Common myeloid progenitor, CD34-positive (primary cell): ENCODE measurements around the gene MCM3AP.

Experiments used
- CTCF ChIA-PET: fragments of 350-600 bp; sonication (Branson Sonifier 250); formaldehyde crosslinking; loops from one replicate; lab custom pipeline; 2021; ENCODE audit warnings: antibody characterized with exemption; lab: Charles Lee
- POLR2A ChIA-PET: fragments of 350-600 bp; sonication (Branson Sonifier 250); formaldehyde crosslinking; loops from one replicate; lab custom pipeline; 2021; ENCODE audit warnings: antibody characterized with exemption; lab: Charles Lee
- DNase-seq, 3 donors: peaks; one replicate each; pipeline versions ENCODE4 v3.0.0 to v3.0.0-alpha.2; 2013
- H3K27ac ChIP-seq, 2 experiments: 1 replicate in 1 of 2; 2 replicates in 1 of 2; pipeline ENCODE4 v1.7.0; 2013; ENCODE audit warnings: inconsistent platforms in 2 of 2, low read length in 2 of 2, mild to moderate bottlenecking in 2 of 2, low read depth in 1 of 2, moderate library complexity in 1 of 2; ENCODE audit not compliant: severe bottlenecking in 2 of 2, insufficient read depth in 1 of 2, poor library complexity in 1 of 2
- H3K27me3 ChIP-seq, 5 experiments: replicated peaks in 2 of 5; 1 replicate in 3 of 5; 2 replicates in 2 of 5; pipeline versions ENCODE4 v1.6.1 to v1.7.0; 2013; ENCODE audit warnings: low read length in 4 of 5, mild to moderate bottlenecking in 2 of 5, moderate library complexity in 2 of 5, inconsistent platforms in 1 of 5; ENCODE audit not compliant: insufficient read depth in 5 of 5, control insufficient read depth in 4 of 5
- H3K36me3 ChIP-seq, 4 experiments: 1 replicate in 2 of 4; 2 replicates in 2 of 4; pipeline versions ENCODE4 v1.6.1 to v1.7.0; 2013; ENCODE audit warnings: low read length in 3 of 4, control low read depth in 1 of 4, mild to moderate bottlenecking in 1 of 4; ENCODE audit not compliant: control insufficient read depth in 4 of 4, insufficient read depth in 4 of 4
- H3K4me1 ChIP-seq, 4 experiments: 1 replicate in 3 of 4; 2 replicates in 1 of 4; pipeline versions ENCODE4 v1.6.1 to v1.7.1; 2013; ENCODE audit warnings: low read length in 3 of 4, mild to moderate bottlenecking in 3 of 4, control low read depth in 1 of 4, inconsistent platforms in 1 of 4, moderate library complexity in 1 of 4; ENCODE audit not compliant: control insufficient read depth in 4 of 4, insufficient read depth in 4 of 4; ENCODE audit errors: control extremely low read depth in 1 of 4
- H3K4me3 ChIP-seq, 7 experiments: 1 replicate in 4 of 7; 2 replicates in 3 of 7; pipeline versions ENCODE4 v1.5.1 to v1.7.0; 2013; ENCODE audit warnings: mild to moderate bottlenecking in 7 of 7, low read length in 6 of 7, moderate library complexity in 6 of 7, inconsistent platforms in 2 of 7, low read depth in 2 of 7, control low read depth in 1 of 7; ENCODE audit not compliant: insufficient read depth in 4 of 7, control insufficient read depth in 1 of 7; ENCODE audit errors: extremely low read depth in 1 of 7
- H3K9me3 ChIP-seq, 5 experiments: 1 replicate in 4 of 5; 2 replicates in 1 of 5; pipeline versions ENCODE4 v1.6.1 to v1.7.1; 2013; ENCODE audit warnings: low read length in 4 of 5, mild to moderate bottlenecking in 2 of 5, inconsistent platforms in 1 of 5, low read depth in 1 of 5, moderate library complexity in 1 of 5; ENCODE audit not compliant: control insufficient read depth in 4 of 5, insufficient read depth in 2 of 5; ENCODE audit errors: control extremely low read depth in 1 of 5
- WGBS: methylation state at CpG from one replicate; pipeline ENCODE4 v1.1.5; 2013; ENCODE audit not compliant: insufficient coverage; 5-methylcytosine and 5-hydroxymethylcytosine counted together

The MCM3AP gene

GRCh38 chr21:46320331-46320801 is 35.0 kb upstream of the MCM3AP start:
- 6% methylated on average over 2 of the region's 4 CpGs for WGBS
- peak; percentile 95 to 99 (median 98) for DNase-seq

DNA sequence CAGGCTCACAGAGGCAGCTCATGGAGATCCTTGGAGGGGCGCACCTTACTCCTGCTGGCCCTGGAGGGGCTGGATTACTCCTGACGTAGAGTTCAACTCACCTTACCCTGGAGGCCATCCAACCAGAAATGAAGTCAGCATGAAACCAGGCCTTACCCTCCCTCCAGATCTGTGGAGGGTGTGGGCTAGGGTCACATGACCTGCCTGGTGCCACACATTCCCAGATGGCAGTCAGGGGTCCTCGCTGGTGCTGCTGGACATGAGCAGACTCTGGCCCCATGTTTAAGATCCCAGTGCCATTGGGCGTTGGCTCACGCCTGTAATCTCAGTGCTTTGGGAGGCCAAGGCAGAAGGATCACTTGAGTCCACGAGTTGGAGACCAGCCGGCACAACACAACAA is 33.8 kb upstream of the MCM3AP start:
- CTCF ChIA-PET: interaction anchor here (0.9 to 1.4 kb wide), 2 partner anchors 8 to 19 kb away, joined by 3 to 4 read pairs; no protein-coding TSS in a partner anchor
- Histone ChIP-seq H3K4me1 (peaks cover 12 to 48% (median 46%) of the 10 kb centered on the region in 4 experiments), H3K9me3 (no peaks in the 10 kb centered on the region), H3K4me3 (no peak overlapping the region), H3K36me3 (peaks cover 0 to 51% (median 18%) of the 10 kb centered on the region in 4 experiments), H3K27ac (peak overlapping the region in 1 of 2 experiments; percentile 64), H3K27me3 (no peaks in the 10 kb centered on the region)
- no peak for DNase-seq
- POLR2A ChIA-PET: interaction anchor here (1.4 kb wide), 1 partner anchor 34 kb away, joined by 4 read pairs; the partner anchor contains the start of gene MCM3AP
- WGBS: 88% methylated on average over 5 of the region's 7 CpGs

More at GRCh38 chr21:46320331-46320801, 35.0 kb upstream of the MCM3AP start:
- CTCF ChIA-PET: interaction anchor here (0.9 to 1.4 kb wide), 2 partner anchors 9 to 20 kb away, joined by 3 to 4 read pairs; no protein-coding TSS in a partner anchor
- Histone ChIP-seq H3K27ac (peak overlapping the region; percentile 59 to 84), H3K4me1 (peaks cover 13 to 52% (median 47%) of the 10 kb centered on the region in 4 experiments), H3K4me3 (peak overlapping the region in 4 of 7 experiments; percentile 15 to 97 (median 64)), H3K9me3 (no peaks in the 10 kb centered on the region), H3K27me3 (no peaks in the 10 kb centered on the region), H3K36me3 (peaks cover 0 to 39% (median 13%) of the 10 kb centered on the region in 4 experiments)
- POLR2A ChIA-PET: interaction anchor here (1.1 to 1.4 kb wide), 2 partner anchors 13 to 35 kb away, joined by 3 to 4 read pairs; partner anchors contain the start of gene MCM3AP

- CTCF ChIA-PET: no interaction called here
- H3K9me3 ChIP-seq: no peaks in the 10 kb centered on the region
- peak overlapping the region in 1 of 2 experiments; percentile 45 for H3K27ac ChIP-seq
- WGBS: 74% methylated on average over 2 of the region's 4 CpGs
- peaks cover 1 to 56% (median 22%) of the 10 kb centered on the region in 4 experiments for H3K36me3 ChIP-seq
- peaks cover 12 to 48% (median 45%) of the 10 kb centered on the region in 4 experiments for H3K4me1 ChIP-seq
- POLR2A ChIA-PET: no interaction called here
- H3K27me3 ChIP-seq: no peaks in the 10 kb centered on the region
- DNase-seq: no peak
- H3K4me3 ChIP-seq: no peak overlapping the region
These were observed 33.0 kb upstream of the MCM3AP start for GRCh38 chr21:46318464-46318845.

DNA sequence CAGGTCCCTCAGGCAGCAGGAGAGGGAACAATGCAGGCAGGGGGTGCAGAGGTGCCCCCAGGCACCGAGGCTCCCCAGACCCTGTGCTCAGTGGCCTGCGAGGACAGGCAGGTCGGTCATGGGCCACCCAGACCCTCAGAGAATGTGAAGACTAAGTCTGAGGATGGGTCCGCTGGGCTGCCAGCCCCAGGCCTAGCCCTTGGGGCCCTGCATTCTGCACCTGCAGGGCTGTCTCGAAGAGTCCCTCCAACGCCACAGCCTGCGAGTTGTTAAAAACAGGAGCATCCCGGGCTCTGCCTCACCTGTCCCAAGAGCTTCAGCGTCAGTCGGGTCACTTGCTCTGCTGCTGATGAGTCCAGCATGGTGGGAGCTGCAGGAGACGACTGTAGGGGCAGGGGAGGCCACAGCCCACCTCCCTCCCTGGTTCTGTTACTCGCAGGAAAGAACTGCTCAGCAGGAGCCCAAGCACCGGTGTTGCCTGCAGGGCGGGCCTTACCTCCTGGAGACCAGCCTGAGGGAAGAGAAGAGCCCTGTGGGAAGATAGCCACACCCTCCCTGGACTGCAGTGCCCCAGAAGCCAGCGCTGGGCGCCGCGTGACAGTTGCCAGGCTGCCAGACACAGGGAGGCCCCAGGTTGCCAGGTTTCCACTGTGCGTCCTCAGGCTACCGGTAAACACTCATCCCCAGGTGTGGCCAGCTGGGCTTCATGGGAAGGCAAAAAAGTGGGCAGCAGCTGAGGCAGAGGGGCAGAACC is 32.5 kb upstream of the MCM3AP start:
- ChIA-PET POLR2A (no interaction called here), CTCF (interaction anchor here (1.8 kb wide), 1 partner anchor 33 kb away, joined by 6 read pairs; the partner anchor contains the start of genes MCM3AP and YBEY)
- Histone ChIP-seq H3K9me3 (no peaks in the 10 kb centered on the region), H3K36me3 (peaks cover 4 to 62% (median 26%) of the 10 kb centered on the region in 4 experiments), H3K4me1 (peaks cover 12 to 45% (median 41%) of the 10 kb centered on the region in 4 experiments), H3K27me3 (no peaks in the 10 kb centered on the region), H3K27ac (peak overlapping the region in 1 of 2 experiments; percentile 45), H3K4me3 (no peak overlapping the region)
- DNase-seq: peak in 1 of 3 donors; percentile 9
- 93% methylated on average over 16 of the region's 20 CpGs for WGBS

GRCh38 chr21:46316708-46317324 is 31.4 kb upstream of the MCM3AP start:
- Histone ChIP-seq H3K9me3 (no peaks in the 10 kb centered on the region), H3K27me3 (no peaks in the 10 kb centered on the region), H3K36me3 (peaks cover 10 to 60% (median 26%) of the 10 kb centered on the region in 4 experiments), H3K4me3 (no peak overlapping the region), H3K4me1 (peaks cover 7 to 34% (median 31%) of the 10 kb centered on the region in 4 experiments), H3K27ac (no peak overlapping the region)
- CTCF ChIA-PET: interaction anchor here (1.8 kb wide), 1 partner anchor 32 kb away, joined by 6 read pairs; the partner anchor contains the start of genes MCM3AP and YBEY
- over 99% methylated on average over 11 of the region's 14 CpGs for WGBS
- no peak for DNase-seq
- POLR2A ChIA-PET: no interaction called here

DNA sequence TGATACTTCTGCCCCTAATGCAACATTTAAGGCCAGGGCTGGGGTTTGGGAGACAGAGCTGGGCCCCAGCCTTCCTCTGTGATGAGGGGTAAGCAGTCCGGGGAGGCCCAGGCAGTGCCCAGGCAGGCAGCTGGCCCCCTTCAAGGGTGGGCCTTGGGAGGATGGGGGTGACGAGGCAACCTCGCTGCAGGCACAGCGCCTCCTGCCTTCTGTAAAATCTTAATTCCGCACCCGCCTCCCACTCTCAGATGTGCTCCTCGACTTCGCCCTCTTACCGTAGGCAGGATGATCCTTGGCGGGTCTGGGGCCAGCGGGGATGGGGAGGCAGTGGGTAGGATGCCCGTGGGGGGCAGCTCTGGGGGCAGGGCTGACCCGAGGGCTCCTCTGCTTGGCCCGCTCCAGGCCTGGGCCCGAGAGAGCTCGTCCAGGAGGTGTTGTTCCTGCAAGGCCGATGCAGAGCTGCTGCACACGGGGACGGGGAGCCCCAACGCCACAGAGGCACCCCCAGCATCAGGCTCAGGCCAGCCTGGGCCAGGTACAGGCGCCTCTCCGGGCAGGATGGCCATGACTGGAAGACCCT is 29.1 kb upstream of the MCM3AP start:
- ChIA-PET POLR2A (no interaction called here), CTCF (interaction anchor here (0.6 to 1.0 kb wide), 3 partner anchors 9 to 16 kb away, joined by 3 read pairs; no protein-coding TSS in a partner anchor)
- no peak for DNase-seq
- peaks cover 14 to 77% (median 31%) of the 10 kb centered on the region in 4 experiments for H3K36me3 ChIP-seq
- no peak overlapping the region for H3K27ac ChIP-seq
- 95% methylated on average over 21 of the region's 22 CpGs for WGBS
- peaks cover 0 to 19% (median 12%) of the 10 kb centered on the region in 4 experiments for H3K4me1 ChIP-seq
- H3K4me3 ChIP-seq: no peak overlapping the region
- H3K27me3 ChIP-seq: no peaks in the 10 kb centered on the region
- no peaks in the 10 kb centered on the region for H3K9me3 ChIP-seq
